Mesenteric fat pad (tissue), 1 donor: ENCODE measurements around the gene SFMBT1. TPM values are rescaled to one million over a fixed set of nuclear protein-coding genes. Genes with fewer than 3 reads are reported as not detected.
"Not testable (repeated sequence)": the region's sequence is repeated elsewhere in the genome, so short reads cannot be mapped to it uniquely, and the experiment has no call there.

ENCODE experiments used
- DNase-seq: peaks from one replicate; pipeline ENCODE4 v3.0.0-alpha.2; 2020; ENCODE audit warnings: low spot score
- total RNA-seq: library from RNA; stranded (reverse); fragmentation: NEBNext Ultra II Directional; extraction: Animal tissue kit (Norgen Biotek cat#: 25700); gene quantifications from one replicate; pipeline ENCODE4 v1.2.1, GENCODE V29; 2021
- donor health status: DM: yes; HTN: yes; CAD: no.

The SFMBT1 gene
- total RNA-seq, 1 donor from 2014 or later = 8.9 TPM

- DNase-seq = no peak
Observed at GRCh38 chr3:53039376-53039752, 6.5 kb downstream of the SFMBT1 start.

- DNase-seq = no peak
Observed at GRCh38 chr3:53038679-53039375, 7.0 kb downstream of the SFMBT1 start.

DNA sequence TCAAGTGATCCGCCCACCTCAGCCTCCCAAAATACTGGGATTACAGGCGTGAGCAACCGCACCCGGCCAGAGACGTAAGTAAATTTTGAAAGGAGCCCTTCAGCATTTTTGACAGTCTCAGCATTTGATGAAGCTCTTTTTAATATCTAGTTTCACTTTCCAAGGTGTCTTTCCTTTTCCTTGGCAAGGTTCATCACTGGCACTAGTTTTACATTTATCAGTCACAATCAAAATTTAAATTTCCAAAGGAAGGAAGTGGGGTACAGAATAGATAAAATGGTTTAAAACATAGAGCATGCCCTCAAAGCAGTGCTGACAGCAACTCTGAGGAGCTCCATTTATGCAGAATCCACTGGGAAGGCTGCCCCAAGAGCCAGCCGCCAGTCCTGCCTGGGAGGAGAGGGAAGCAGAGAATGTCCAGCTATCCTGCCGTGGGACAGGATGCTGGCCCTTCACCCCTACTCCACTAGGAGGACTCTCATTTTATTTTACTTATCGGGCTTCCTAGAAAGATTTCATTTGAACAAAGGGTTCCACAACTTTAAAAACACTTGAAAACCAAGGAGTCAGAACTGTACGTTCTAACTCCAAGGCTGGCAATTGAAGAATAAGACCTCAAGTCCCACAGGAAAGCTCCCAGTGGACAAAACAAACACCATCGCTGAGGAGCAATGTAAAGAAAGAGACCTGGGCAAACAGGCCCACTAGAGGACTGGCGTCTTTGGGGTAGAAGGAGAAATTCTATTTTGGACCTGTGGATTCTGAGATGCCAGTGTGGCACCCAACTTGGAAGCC lies 9.9 kb downstream of the SFMBT1 start:
- DNase-seq = no peak

DNA sequence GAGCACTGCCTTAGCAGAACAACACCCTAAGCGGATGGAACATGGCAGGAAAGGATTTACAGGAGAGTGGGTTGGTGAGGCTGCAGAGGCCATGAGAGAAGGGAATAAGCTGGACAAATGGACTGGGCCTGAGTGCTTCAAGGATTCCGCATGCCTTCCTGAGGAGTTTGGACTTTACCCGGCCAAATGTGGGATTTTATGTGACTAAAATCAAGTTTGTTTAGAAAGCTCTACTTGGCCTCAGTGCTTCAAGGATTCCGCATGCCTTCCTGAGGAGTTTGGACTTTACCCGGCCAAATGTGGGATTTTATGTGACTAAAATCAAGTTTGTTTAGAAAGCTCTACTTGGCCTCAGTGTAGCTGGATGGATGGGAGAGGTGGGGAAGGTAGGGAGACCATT lies 10.9 kb downstream of the SFMBT1 start:
- not testable (repeated sequence) for DNase-seq

DNA sequence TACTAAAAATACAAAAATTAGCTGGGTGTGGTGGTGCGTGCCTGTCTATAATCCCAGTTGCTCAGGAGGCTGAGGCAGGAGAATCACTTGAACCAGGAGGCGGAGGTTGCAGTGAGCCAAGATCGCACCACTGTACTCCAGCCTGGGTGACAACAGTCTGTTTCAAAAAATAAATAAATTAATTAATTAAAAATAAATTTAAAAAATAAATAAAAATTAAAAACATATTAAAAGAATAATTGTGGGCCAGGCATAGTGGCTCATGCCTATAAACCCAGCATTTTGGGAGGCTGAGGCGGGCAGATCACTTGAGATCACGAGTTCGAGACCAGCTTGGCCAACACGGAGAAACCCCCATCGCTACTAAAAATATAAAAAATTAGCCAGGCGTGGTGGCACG lies 11.5 kb downstream of the SFMBT1 start:
- not testable (repeated sequence) for DNase-seq

DNA sequence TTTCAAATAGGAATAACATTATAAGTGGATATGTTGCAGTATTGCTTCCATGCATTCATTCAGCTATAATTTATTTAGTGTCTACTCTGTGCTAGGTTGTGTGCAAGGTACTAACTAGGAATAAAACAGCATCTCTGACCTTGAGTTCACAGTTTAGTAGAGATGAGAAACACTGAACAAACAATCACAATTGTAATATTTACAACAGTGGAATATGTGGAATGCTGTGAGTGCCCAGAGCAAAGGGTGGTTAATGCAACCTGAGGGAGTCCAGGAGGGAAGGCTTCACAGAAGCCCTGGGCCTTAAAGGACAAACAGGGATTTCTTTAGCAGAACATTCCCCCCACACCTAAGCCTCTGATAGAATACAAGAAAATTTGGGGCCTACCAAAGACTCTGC lies 13.3 kb downstream of the SFMBT1 start:
- DNase-seq = no peak

GRCh38 chr3:53030619-53031449 lies 15.0 kb downstream of the SFMBT1 start:
- no peak for DNase-seq

- no peak for DNase-seq
Observed at GRCh38 chr3:53028641-53029040, 17.2 kb downstream of the SFMBT1 start.

- no peak for DNase-seq
Observed at GRCh38 chr3:53027254-53027844, 18.5 kb downstream of the SFMBT1 start.

- DNase-seq = no peak
Observed at GRCh38 chr3:53026382-53027162, 19.3 kb downstream of the SFMBT1 start.

DNA sequence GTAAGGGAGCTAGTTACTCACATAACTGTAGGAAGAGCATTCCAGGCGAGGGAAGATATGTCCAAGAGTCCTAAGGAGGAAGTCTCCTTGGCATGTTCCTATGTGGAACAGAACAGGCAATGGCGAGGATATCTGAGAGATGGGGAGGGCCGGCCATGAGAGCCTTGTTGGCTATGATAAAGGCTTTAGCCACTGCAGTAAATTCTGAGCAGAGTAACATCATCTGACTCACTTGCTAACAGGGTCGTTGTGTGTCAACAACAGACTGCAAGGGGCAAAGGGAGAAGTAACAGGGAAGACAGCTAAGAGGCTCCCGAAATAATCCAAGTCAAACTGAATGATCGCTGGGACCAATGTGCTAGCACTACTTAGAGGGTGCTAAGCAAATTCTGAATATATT lies 21.6 kb downstream of the SFMBT1 start:
- no peak for DNase-seq

GRCh38 chr3:53023072-53023823 lies 22.6 kb downstream of the SFMBT1 start:
- DNase-seq = no peak

DNA sequence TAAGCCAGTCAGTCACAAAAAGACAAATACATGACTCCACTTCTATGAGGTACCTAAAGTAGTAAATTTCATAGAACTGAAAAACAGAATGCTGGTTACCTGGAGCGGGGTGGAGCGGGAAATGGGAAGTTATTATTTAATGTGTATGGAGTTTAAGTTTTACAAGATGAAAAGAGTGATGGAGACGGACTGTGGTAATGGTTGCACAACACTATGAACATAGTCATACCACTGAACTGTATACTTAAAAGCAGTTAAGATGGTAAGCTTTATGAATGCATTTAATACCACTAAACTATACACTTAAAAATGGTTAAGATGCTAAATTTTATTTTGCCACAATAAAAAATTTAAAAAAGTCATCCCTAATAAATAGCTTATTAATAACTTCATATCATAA lies 23.2 kb downstream of the SFMBT1 start:
- no peak for DNase-seq

- no peak for DNase-seq
Observed at GRCh38 chr3:53016236-53016635, 29.6 kb downstream of the SFMBT1 start.

- DNase-seq = no peak
Observed at GRCh38 chr3:53011324-53011723, 34.5 kb downstream of the SFMBT1 start.

- DNase-seq = no peak
Observed at GRCh38 chr3:53009826-53010539, 35.9 kb downstream of the SFMBT1 start.

DNA sequence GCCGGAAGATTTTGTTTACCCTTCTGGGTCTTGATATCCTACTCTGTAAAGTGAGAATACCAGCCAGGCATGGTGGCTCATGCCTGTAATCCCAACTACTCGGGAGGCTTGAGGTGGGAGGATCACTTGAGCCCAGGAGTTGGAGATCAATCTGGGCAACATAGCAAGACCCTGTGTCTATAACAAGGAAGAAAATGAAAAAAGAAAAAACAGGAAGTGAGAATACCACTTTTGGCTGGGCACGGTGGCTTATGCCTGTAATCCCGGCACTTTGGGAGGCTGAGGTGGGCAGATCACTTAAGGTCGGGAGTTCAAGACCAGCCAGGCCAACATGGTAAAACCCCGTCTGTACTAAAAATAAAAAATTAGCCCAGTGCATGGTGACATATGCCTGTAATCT lies 36.9 kb downstream of the SFMBT1 start:
- no peak for DNase-seq

- DNase-seq = no peak
Observed at GRCh38 chr3:53005854-53006513, 39.9 kb downstream of the SFMBT1 start.

- no peak for DNase-seq
Observed at GRCh38 chr3:53005338-53005737, 40.5 kb downstream of the SFMBT1 start.
